GM03348 (cell line): Measurements from ENCODE around the gene LTN1.
"Not testable (repeated sequence)": the region's sequence is repeated elsewhere in the genome, so short reads cannot be mapped to it uniquely, and the experiment has no call there.

Experiments
- DNase-seq: peaks from one replicate; pipeline ENCODE4 v3.0.0; 2012; ENCODE audit warnings: low spot score

LTN1 gene, protein sequence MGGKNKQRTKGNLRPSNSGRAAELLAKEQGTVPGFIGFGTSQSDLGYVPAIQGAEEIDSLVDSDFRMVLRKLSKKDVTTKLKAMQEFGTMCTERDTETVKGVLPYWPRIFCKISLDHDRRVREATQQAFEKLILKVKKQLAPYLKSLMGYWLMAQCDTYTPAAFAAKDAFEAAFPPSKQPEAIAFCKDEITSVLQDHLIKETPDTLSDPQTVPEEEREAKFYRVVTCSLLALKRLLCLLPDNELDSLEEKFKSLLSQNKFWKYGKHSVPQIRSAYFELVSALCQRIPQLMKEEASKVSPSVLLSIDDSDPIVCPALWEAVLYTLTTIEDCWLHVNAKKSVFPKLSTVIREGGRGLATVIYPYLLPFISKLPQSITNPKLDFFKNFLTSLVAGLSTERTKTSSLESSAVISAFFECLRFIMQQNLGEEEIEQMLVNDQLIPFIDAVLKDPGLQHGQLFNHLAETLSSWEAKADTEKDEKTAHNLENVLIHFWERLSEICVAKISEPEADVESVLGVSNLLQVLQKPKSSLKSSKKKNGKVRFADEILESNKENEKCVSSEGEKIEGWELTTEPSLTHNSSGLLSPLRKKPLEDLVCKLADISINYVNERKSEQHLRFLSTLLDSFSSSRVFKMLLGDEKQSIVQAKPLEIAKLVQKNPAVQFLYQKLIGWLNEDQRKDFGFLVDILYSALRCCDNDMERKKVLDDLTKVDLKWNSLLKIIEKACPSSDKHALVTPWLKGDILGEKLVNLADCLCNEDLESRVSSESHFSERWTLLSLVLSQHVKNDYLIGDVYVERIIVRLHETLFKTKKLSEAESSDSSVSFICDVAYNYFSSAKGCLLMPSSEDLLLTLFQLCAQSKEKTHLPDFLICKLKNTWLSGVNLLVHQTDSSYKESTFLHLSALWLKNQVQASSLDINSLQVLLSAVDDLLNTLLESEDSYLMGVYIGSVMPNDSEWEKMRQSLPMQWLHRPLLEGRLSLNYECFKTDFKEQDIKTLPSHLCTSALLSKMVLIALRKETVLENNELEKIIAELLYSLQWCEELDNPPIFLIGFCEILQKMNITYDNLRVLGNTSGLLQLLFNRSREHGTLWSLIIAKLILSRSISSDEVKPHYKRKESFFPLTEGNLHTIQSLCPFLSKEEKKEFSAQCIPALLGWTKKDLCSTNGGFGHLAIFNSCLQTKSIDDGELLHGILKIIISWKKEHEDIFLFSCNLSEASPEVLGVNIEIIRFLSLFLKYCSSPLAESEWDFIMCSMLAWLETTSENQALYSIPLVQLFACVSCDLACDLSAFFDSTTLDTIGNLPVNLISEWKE (N-terminal part only)

DNA sequence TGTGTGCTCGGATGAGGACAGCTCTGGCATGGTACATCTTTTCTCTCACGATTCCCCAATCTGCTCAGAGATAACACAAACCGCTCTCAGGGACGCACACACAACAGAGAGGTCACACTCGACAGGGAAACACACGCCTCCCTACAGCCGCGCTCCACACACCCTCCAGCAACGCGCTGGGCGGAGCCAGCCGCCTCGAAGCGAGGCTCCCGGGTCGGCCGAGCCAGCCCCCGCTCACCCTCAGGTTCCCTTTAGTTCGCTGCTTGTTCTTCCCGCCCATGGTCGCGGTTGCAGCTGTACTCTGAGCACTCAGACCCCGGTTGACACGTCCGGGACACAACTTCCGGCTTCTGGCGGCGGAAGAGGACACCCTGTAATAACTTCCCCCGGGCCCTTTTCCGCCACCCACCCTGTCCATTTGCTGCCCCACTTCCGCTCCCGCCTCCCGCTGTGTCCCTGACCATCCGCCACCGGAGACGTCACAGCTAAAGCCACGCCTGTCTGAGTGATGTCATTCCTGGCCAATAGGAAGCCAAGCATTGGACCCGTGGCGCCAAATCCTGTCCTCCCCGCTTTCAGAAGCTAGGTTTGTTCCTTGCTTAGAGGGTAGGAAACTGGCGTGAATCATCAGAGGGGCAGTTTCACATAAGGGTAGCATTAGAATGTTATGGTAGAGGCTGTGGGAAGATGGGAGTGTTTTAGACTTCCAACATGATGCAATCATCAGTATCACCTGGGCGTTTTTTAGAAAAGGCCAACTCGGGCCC, at the start of gene LTN1:
TSS of gene LTN1 (minus strand) at position 352 of the 767 bp plus-strand sequence. CDS start at position 280, 72 bp downstream.
- DNase-seq: peak; percentile 97

- DNase-seq: no peak
Measured at GRCh38 chr21:29034678-29035077, 42.0 kb upstream of the LTN1 start.

DNA sequence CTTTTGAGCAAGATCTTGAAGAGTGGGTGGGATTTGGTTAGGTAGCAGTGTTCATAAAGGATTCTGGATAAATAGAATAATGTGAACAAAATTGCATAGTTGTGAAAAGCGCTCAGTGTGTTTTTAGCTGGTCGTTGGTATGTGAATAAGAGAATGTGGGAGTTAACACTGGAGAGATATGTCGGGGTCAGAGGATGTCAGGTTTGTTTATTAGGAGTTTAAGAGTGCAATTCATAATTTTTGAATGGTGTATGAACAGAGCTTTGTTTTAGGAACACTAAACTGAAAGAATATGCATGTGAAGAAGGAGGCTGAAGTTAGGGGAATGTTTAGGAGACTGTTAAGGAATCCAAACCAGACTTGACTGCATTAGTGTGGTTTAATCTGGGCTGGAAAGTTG, 41.2 kb upstream of the LTN1 start:
- DNase-seq: no peak

DNA sequence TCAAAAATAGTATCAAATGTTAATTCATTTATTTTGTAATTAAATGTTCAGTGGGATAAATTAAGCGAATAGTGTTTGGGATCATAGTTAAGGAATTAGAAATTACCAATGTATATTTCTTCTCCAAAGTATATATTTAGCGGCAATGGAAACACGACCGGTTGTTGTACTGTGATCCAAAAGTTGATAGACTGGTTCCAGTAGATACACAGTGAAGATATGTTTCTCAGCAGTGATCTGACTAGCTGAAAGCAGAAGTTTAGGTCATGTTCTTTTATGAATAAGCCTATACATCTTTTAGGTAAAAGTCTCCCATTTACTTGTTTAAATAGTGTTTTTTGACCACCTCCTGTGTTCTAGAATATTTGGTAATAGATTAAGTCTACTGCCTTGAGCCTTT, 40.6 kb upstream of the LTN1 start:
- no peak for DNase-seq

DNA sequence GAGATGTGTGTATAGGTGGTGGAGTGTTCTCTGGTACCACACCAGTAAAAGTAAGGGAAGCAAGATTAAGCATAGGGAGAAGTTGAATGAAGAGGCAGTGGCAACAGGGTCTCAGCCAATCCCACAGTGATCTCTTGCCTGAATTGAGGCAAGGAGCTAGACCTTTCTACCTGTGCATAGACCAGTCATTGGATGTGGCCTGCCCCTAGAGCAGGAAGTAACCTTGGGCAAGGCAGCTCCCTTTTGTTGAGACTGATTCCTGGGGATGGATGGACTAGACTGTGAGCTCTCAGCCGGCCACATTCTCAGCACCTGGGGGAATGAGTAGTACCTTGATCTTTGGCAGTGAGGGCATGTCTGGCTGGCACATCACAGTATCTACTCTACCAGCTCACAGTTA, 38.2 kb upstream of the LTN1 start:
- no peak for DNase-seq

- no peak for DNase-seq
Measured at GRCh38 chr21:29029524-29029923, 36.8 kb upstream of the LTN1 start.

- peak; percentile 14 for DNase-seq
Measured at GRCh38 chr21:29025328-29025713, 32.6 kb upstream of the LTN1 start.

GRCh38 chr21:29024474-29025327, 32.0 kb upstream of the LTN1 start, which contains the start of gene USP16:
Gene USP16 (plus strand): TSS chr21:29024668. CDS start chr21:29027914, 3,246 bp downstream.
- peak; percentile 99 for DNase-seq

DNA sequence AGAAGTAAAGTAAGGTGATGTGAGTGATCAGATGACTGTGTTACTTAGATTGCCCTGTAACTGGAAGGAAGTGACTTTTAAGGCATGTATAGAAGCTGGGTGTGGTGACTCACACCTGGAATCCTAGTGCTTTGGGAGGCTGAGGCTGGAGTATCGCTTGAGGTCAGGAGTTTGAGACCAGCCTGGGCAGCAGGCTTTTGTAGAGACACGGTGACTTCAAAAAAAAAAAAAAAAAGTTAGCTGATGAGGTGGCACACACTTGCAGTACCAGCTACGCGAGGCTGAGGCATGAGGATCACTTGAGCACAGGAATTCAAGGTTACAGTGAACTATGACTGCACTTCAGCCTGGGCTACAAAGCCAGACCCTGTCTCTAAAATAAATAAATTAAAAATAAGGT, 29.5 kb upstream of the LTN1 start:
- DNase-seq: no peak

GRCh38 chr21:29018540-29018939, 25.9 kb upstream of the LTN1 start:
- peak; percentile 17 for DNase-seq

- no peak for DNase-seq
Measured at GRCh38 chr21:29017639-29018237, 25.1 kb upstream of the LTN1 start.

GRCh38 chr21:29011236-29011635, 18.6 kb upstream of the LTN1 start:
- not testable (repeated sequence) for DNase-seq

DNA sequence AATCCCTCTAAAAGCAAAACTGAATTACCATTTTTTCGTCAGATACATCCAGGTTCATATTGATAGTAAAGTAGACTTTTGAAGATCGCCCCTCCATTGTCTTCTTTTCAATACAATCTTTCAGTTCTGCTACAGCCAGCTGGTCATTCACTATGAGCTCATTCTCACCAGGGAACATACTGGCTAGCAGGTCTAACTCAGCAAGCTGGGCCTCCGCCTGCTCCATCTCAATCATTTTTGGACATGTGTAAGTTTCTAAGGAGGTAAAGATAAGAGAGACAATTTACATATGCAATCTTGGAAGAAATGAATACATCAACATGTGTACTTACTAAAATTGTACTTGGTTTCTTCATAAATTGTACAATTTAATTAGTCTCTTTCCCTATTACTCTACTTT, 15.7 kb upstream of the LTN1 start:
- DNase-seq: no peak

DNA sequence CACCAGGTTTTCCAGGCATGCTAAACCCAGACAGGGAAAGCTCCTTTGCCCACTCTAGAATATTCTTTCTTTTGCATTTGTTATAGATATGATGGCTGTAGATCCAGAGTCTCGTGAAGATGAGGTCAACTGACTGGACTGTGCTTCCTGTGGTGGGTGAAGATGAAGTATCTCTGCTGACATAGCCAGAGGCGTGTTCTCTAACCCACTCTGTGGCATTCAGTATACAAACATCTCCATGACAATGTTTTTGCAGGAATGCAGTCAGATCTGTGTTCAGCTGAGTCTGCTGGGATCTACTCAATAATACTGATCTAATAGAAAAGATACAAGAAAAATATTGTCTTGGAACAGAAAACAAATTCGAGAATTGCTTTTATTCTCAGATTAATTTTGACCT, 15.1 kb upstream of the LTN1 start:
- DNase-seq: no peak

DNA sequence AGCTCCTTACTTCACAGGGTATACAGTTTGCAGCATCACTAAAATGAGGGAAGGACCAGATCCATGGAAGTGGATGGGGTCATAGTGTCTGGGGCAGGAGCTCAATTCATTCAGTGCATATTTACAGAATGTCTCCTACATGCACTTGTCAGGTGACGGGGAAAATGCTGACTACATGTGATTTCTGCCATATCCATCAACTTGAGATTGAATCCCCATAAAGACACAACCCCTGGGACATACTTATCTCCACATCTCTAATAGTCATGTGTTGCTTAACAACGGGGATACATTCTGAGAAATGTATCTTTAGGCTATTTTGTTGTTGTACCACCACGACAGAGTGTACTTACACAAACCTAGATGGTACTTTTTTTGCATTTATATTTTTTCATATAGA, 14.5 kb upstream of the LTN1 start:
- no peak for DNase-seq

- no peak for DNase-seq
Measured at GRCh38 chr21:29005696-29006095, 13.0 kb upstream of the LTN1 start.

DNA sequence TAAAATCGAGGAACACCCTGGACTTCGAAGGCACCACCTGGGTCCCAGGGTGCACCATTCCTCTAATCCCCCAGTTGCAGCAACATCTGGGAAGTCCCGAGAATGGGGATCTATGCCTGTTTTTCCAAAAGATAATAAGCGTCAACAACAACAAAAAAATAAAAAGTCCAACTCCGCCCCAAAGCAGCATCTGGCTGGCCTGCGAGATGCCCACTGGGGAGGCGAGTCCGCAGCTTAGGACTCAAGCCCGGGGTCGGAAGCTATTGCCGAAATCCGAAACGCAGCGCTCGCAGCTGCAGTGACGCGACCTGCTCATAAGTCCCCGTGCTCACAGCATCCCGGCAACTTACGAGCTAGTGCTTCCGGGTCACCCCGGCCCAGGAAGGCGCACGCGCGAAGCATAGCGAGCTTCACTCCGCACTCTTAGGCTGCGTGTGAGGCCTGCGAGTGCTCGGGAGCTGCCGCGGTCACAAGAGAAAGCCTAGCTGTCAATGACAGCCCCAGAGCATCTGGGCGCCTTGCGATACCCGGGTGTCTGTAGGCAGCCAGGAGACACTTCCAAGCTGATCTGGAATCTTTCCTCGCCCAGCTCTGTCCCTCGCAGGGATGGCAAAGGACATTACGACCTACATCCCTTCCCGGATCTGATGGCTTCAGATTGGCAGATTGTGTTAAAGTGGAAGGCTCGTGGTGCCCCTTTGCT, 9.9 kb upstream of the LTN1 start:
- DNase-seq: peak; percentile 97

DNA sequence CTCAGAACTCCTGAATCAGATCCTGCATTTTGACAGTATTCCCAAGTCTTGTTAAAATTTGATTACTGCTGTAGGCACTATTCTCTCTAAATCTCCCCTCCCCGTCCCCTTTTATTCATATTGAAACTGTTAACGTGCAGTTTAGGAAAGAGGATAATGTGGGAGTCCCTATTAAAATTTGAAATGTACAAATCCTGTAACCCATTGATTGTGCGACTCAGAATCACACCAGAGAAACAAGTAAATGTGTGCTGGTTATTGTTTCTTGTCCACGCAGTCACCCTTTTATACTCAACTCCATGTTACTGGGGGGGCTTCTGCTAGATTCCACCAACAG, 584 bp upstream of the LTN1 start:
- no peak for DNase-seq

DNA sequence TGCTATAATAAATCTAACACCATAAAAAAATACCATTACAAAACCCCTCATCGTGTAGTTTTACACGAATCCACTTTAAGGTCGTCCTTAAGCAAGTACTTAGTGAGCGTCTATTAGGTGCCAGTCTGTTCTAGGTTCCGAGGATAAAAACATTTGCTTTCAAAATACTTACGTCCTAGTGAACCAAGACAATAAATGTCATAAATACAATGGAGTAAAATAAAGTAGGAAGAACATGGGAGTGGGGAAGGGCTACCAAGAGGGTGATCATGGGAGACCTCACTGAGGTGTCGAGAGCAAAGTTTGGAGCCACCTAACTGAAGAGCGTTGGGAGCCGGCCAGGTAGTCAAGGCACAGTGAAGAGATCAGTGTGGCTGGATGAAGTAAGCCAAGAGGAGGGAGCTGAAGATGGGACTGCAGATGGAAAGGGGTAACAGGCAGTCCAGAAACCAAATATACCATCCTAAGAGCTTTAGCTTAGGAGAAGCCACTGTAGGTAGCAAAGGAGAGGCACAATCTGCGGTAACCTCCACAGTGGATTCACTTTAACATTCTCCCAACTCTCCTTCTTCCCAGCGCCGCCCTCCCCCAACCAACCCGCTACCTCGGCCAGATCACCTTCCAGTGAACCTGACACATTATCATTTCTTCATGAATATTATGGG, 684 bp downstream of the LTN1 start:
- DNase-seq: no peak
